HG02943 (cell line): ENCODE data around the gene ARID4B.
"Not testable (repeated sequence)": the region's sequence is repeated elsewhere in the genome, so short reads cannot be mapped to it uniquely, and the experiment has no call there.

Experiments used
- ATAC-seq: cut with Tn5 transposase; IDR thresholded peaks from one replicate; pipeline ENCODE4 v1.9.1; 2021; ENCODE audit warnings: mild to moderate bottlenecking, low read depth, moderate library complexity; ENCODE audit not compliant: unreplicated experiment

Gene ARID4B

GRCh38 chr1:235330918-235331285 is 2.9 kb upstream of the ARID4B start:
- no peak for ATAC-seq

- ATAC-seq = no peak
Observed at GRCh38 chr1:235329139-235329902, 1.3 kb upstream of the ARID4B start.

- ATAC-seq = peak; percentile 68
Observed at GRCh38 chr1:235328271-235329138, 526 bp upstream of the ARID4B start, which contains the start of gene GGPS1. GGPS1 (plus strand) TSS chr1:235328570; CDS start chr1:235335265, 6,695 bp downstream.

GRCh38 chr1:235326719-235327558 is 1.0 kb downstream of the ARID4B start:
- ATAC-seq = no peak

GRCh38 chr1:235325854-235326253 is 2.1 kb downstream of the ARID4B start:
- no peak for ATAC-seq

- ATAC-seq = no peak
Observed at GRCh38 chr1:235325139-235325538, 2.8 kb downstream of the ARID4B start.

GRCh38 chr1:235324296-235324695 is 3.7 kb downstream of the ARID4B start:
- ATAC-seq = no peak

GRCh38 chr1:235320521-235321179 is 7.3 kb downstream of the ARID4B start:
- no peak for ATAC-seq

GRCh38 chr1:235319255-235319654 is 8.7 kb downstream of the ARID4B start:
- ATAC-seq = no peak

GRCh38 chr1:235317168-235317567 is 10.8 kb downstream of the ARID4B start:
- ATAC-seq = no peak

GRCh38 chr1:235315735-235316134 is 12.2 kb downstream of the ARID4B start:
- ATAC-seq = no peak

- no peak for ATAC-seq
Observed at GRCh38 chr1:235315173-235315572, 12.8 kb downstream of the ARID4B start.

GRCh38 chr1:235313931-235314678 is 13.9 kb downstream of the ARID4B start:
- no peak for ATAC-seq

GRCh38 chr1:235313262-235313661 is 14.7 kb downstream of the ARID4B start:
- no peak for ATAC-seq

GRCh38 chr1:235309206-235309605 is 18.8 kb downstream of the ARID4B start:
- not testable (repeated sequence) for ATAC-seq

- ATAC-seq = no peak
Observed at GRCh38 chr1:235307158-235308124, 20.5 kb downstream of the ARID4B start.

- no peak for ATAC-seq
Observed at GRCh38 chr1:235304549-235305451, 23.2 kb downstream of the ARID4B start.
